Effector memory CD8-positive, alpha-beta T cell (primary cell): ENCODE data around the gene DLG4.

Source experiments
- ATAC-seq: fragments of 150-1000 bp; cut with Tn5 transposase; replicated peaks from 2 replicates; pipeline ENCODE4 v1.10.0; 2021; ENCODE audit warnings: mild to moderate bottlenecking, moderate library complexity
- DNase-seq, 3 experiments: peaks; one replicate each; pipeline ENCODE4 v3.0.0; 2021
- H3K27ac Mint-ChIP-seq, 2 donors: one replicate each; pipeline ENCODE4 v1.8.0; 2022; ENCODE audit warnings: mild to moderate bottlenecking in 2 of 2, mixed read lengths in 2 of 2, moderate library complexity in 2 of 2
- H3K27me3 Mint-ChIP-seq, 2 donors: one replicate each; pipeline ENCODE4 v1.8.0; 2022; ENCODE audit warnings: mixed read lengths in 2 of 2
- H3K36me3 Mint-ChIP-seq: one replicate; pipeline ENCODE4 v1.8.0; 2022; ENCODE audit warnings: mild to moderate bottlenecking, moderate library complexity, mixed read lengths; ENCODE audit not compliant: insufficient read depth
- H3K4me1 Mint-ChIP-seq, 2 donors: one replicate each; pipeline ENCODE4 v1.8.0; 2022; ENCODE audit warnings: low read depth in 2 of 2, mixed read lengths in 2 of 2
- H3K4me3 Mint-ChIP-seq, 2 donors: one replicate each; pipeline ENCODE4 v1.8.0; 2022; ENCODE audit warnings: mild to moderate bottlenecking in 2 of 2, mixed read lengths in 2 of 2, moderate library complexity in 2 of 2
- H3K9me3 Mint-ChIP-seq, 2 donors: one replicate each; pipeline ENCODE4 v1.8.0; 2022; ENCODE audit warnings: mixed read lengths in 2 of 2

DLG4 gene

GRCh38 chr17:7147772-7148171 is 71.9 kb downstream of the DLG4 start:
- H3K4me1 Mint-ChIP-seq, result peaks cover 0 to 6% of the 10 kb centered on the region in 2 donors

GRCh38 chr17:7146115-7146514 is 73.5 kb downstream of the DLG4 start:
- H3K4me1 Mint-ChIP-seq, result peaks cover 0 to 6% of the 10 kb centered on the region in 2 donors
- DNase-seq (no peak), ATAC-seq (no peak)
- H3K27ac Mint-ChIP-seq, result no peak overlapping the region
- no peak overlapping the region for H3K4me3 Mint-ChIP-seq
- H3K9me3 Mint-ChIP-seq, result no peaks in the 10 kb centered on the region
- H3K36me3 Mint-ChIP-seq, result no peaks in the 10 kb centered on the region
- H3K27me3 Mint-ChIP-seq, result peaks cover 0 to 11% of the 10 kb centered on the region in 2 donors

More at GRCh38 chr17:7147772-7148171, 71.9 kb downstream of the DLG4 start:
- DNase-seq, result no peak
- Mint-ChIP-seq H3K27ac (peak overlapping the region in 1 of 2 donors; percentile 75), H3K4me3 (no peak overlapping the region), H3K9me3 (no peaks in the 10 kb centered on the region), H3K27me3 (peaks cover 6 to 10% of the 10 kb centered on the region in 2 donors), H3K36me3 (no peaks in the 10 kb centered on the region)
- ATAC-seq, result peak; percentile 80

DNA sequence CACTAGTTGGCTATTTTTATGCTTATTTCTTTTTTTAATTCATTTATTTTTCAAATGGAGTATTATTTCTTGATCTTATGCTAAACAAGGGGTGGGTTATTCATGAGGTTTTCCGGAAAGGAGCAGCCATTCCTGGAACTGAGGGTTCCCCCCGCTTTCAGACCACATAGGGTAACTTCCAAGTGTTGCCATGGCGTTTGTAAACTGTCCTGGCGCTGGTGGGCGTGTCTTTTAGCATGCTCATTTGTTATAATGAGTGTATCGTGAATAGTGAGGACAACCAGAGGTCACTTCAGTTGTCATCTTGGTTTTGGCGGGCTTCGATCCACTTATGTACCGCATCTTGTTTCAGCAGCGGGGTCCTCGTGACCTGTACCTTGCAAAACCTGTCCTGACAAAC is 75.4 kb downstream of the DLG4 start:
- H3K9me3 Mint-ChIP-seq, result no peaks in the 10 kb centered on the region
- peaks cover 0 to 30% of the 10 kb centered on the region in 2 donors for H3K27me3 Mint-ChIP-seq
- H3K36me3 Mint-ChIP-seq, result no peaks in the 10 kb centered on the region
- H3K4me1 Mint-ChIP-seq, result peaks cover 0 to 8% of the 10 kb centered on the region in 2 donors
- DNase-seq (no peak), ATAC-seq (no peak)
- no peak overlapping the region for H3K27ac Mint-ChIP-seq
- H3K4me3 Mint-ChIP-seq, result no peak overlapping the region

DNA sequence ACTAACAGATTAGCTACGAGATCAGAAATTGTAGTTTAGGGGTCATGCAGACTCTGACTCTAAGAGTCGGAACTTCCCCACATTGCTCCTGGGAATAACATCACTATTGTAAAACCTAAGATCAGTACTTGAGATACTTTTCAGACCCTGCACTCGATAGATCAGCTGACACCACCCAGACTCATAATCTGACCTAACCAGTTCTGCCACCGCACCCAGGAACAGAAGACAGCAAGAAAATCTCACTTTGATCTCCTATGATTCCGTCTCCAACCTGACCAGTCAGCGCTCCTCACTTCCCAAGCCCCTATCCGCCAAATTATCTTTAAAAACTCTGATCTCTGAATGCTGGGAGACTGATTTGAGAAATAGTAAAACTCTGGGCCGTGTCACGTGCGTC is 77.8 kb downstream of the DLG4 start:
- Mint-ChIP-seq H3K9me3 (no peaks in the 10 kb centered on the region), H3K4me1 (peaks cover 0 to 2% of the 10 kb centered on the region in 2 donors), H3K4me3 (no peak overlapping the region), H3K27me3 (peaks cover 0 to 48% of the 10 kb centered on the region in 2 donors), H3K36me3 (no peaks in the 10 kb centered on the region), H3K27ac (no peak overlapping the region)
- ATAC-seq, result no peak
- no peak for DNase-seq

DNA sequence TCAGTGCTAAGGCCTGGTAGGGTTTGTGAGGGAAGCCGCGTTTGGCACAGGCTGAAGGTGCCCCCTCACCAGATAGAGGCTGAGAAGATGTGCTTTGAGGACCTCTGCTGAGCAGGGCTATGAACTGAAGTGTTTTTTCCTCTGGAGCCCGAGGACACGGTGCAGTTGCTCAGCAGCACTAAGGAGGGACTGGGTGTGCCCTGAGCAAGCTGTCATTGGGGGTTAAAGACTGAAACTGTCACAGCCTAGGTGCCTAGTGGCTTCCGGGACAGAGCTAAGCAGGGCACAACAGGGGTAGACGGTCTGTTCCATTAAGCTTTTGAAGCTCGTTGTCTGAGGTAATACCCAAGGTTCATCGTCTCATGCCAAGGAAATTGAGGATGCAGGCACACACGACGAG is 80.2 kb downstream of the DLG4 start:
- ATAC-seq (no peak), DNase-seq (no peak)
- H3K4me1 Mint-ChIP-seq, result peaks cover 0 to 2% of the 10 kb centered on the region in 2 donors
- no peak overlapping the region for H3K27ac Mint-ChIP-seq
- no peak overlapping the region for H3K4me3 Mint-ChIP-seq
- no peaks in the 10 kb centered on the region for H3K9me3 Mint-ChIP-seq
- no peaks in the 10 kb centered on the region for H3K36me3 Mint-ChIP-seq
- H3K27me3 Mint-ChIP-seq, result peaks cover 0 to 51% of the 10 kb centered on the region in 2 donors

DNA sequence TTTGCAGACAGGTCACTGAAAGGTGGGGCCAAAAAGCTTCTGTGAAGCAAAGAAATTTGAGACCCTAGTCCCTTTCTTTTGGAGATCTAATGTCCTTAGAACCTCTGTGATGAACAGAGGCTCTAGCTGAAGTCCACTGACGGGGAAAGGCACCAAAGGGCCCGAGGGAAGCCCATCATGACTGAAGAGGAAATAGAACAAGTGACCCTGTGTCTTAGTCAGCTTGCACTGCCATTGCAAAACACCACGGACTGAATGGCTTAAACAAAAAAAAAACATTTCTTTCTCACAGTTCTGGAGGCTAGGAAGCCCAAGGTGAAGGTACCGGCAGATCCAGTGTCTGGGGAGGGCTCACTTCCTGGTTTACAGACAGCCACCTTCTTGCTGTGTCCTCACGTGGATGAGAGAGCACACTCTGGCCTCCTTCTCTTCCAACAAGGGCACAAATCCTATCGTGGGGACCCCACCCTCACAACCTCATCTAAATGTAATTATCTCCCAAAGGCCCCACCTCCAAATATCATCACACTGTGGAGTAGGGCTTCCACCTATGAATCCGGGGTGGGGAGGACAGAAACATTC is 80.7 kb downstream of the DLG4 start:
- no peak for DNase-seq
- ATAC-seq, result no peak
- Mint-ChIP-seq H3K27me3 (peaks cover 0 to 51% of the 10 kb centered on the region in 2 donors), H3K9me3 (no peaks in the 10 kb centered on the region), H3K36me3 (no peaks in the 10 kb centered on the region), H3K27ac (no peak overlapping the region), H3K4me1 (peaks cover 0 to 2% of the 10 kb centered on the region in 2 donors), H3K4me3 (no peak overlapping the region)

DNA sequence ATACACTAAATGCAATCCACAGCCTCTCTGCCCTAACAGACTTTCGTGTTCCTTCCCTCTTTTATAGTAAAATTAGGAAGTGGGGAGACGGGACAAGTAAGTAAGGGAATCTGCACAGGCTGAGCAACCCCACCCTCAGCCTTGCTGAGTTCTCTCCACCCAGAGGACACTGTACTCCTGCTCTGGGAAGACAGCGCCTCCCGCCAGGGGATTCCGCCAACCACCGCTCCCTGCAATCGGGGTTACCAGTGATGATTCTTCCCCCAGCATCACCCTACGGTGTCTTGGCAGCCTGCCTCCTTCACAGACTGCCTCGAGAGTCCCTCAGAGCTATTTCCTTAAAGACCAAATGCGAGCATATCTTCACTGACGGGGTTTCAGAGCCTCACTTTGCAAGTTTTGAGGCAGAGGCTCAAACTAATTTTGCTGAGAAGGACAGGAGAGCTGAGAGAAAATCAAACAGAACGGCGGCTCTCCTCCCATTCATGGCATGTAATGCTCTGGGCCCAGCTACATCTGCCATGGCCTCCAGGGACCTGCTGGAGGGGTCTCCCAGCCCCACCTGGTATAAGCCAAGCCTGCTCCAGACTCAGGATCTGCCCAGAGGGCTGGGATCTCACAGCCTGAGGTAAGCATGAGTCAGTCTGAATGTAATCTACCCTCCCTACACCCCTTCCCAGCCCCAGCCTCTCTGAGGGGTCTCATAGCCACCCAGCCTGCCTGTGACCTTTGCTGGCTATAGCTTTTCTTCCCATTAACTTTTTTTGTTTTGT is 82.3 kb downstream of the DLG4 start:
- peaks cover 4 to 11% of the 10 kb centered on the region in 2 donors for H3K4me1 Mint-ChIP-seq
- H3K27me3 Mint-ChIP-seq, result peaks cover 0 to 51% of the 10 kb centered on the region in 2 donors
- no peak overlapping the region for H3K27ac Mint-ChIP-seq
- no peak for ATAC-seq
- no peaks in the 10 kb centered on the region for H3K9me3 Mint-ChIP-seq
- DNase-seq, result no peak
- no peak overlapping the region for H3K4me3 Mint-ChIP-seq
- H3K36me3 Mint-ChIP-seq, result no peaks in the 10 kb centered on the region
